Stimulated activated CD4-positive, alpha-beta T cell treated with anti-CD3 and anti-CD28 coated beads, TNF-alpha, amount 100 ng/mL, for 4 hours (primary cell): Measurements from ENCODE around the gene PPP4R1.
"Not testable (repeated sequence)": the region's sequence is repeated elsewhere in the genome, so short reads cannot be mapped to it uniquely, and the experiment has no call there.

Source experiments
- DNase-seq, 3 experiments: peaks; one replicate each; pipeline ENCODE4 v3.0.0-alpha.2; 2020; ENCODE audit warnings: low read depth in 3 of 3

Gene PPP4R1

DNA sequence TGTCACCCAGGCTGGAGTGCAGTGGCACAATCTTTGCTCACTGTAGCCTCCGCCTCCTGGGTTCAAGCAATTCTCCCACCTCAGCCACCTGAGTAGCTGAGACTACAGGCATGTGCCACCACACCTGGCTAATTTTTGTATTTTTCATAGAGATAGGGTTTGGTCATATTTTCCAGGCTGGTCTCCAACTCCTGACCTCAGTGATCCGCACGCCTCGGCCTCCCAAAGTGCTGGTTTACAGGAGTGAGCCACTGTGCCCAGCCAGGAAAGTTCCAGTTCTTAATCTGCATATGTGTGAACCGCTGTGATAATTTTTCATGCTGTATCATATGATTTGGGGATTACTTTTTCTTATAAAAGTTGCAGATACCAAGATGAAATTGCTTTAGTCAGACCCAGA, 14.6 kb upstream of the PPP4R1 start:
- DNase-seq = no peak

DNA sequence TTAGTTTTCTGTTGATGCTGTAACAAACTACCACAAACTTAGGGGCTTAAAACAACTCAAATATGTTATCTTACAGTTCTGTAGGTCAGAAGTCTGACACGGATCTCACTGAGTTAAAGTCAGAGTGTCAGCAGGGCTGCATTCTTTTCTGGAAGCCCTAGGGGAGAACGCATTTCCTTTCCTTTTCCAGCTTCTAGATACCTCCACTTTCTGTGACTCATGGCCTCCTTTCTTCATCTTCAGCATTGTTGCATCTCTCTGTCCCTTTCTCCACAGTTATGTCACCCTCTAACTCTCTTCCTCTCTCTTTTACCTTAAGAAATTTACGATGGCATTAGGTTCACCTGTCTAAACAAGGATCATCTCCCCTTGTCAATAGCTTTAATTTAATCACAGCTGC, 13.3 kb upstream of the PPP4R1 start:
- DNase-seq = no peak

DNA sequence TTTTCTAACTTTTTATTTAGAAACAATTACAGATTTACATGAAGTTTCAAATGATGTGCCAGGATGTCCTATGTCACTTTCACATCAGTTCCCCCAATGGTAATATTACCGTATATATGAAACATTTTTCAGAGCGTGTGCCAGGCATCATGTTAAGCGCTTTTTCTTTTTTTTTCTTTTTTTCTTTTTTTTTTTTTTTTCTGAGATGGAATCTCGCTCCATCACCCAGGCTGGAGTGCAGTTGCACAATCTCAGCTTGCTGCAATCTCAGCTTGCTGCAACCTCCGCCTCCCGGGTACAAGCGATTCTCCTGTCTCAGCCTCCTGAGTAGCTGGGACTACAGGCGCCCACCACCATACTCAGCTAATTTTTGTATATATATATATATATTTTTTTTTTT, 5.6 kb upstream of the PPP4R1 start:
- DNase-seq = no peak

DNA sequence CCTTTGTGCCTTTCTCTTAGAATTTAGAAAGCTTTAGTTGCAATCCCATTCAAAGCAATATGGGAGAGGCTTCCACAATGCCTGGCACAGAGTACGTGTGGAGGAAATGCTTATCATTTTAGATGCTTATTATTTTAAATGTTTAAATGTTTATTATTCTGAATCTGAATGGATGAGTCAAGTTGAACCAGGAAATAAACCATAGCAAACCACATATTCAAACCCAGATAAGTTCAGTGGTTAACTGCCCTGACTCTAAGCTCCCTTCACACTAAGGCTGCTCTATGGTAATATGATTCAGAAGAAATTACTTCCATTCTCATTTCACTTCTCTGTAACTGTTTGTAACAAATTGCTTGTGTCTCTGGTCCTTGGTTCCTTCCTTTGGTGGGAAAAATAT, 5.2 kb upstream of the PPP4R1 start:
- no peak for DNase-seq

GRCh38 chr18:9619056-9619455, 4.7 kb upstream of the PPP4R1 start:
- DNase-seq = no peak

DNA sequence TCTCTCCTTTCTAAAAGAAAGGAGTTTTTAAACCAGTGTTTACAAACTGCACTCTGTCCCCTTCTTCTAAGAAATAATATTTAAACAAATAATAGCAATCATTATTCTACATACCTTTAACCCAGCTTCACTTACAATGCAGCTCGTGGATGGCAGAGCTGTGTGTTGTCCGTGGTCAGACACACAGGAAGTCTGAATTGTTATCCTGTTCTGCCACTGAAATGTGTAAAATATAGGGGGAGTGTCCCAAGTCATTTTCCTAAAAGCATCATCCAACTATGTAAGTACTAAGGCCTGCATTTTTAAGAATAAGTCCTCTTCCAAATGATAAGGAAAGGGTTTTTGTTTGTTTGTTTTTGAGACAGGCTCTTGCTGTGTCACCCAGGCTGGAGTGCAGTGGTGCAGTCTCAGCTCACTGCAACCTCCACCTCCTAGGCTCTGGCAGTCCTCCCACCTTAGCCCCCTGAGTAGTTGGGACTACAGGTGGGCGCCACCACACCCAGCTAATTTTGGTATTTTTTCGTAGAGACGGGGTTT, 2.7 kb upstream of the PPP4R1 start:
- no peak for DNase-seq

DNA sequence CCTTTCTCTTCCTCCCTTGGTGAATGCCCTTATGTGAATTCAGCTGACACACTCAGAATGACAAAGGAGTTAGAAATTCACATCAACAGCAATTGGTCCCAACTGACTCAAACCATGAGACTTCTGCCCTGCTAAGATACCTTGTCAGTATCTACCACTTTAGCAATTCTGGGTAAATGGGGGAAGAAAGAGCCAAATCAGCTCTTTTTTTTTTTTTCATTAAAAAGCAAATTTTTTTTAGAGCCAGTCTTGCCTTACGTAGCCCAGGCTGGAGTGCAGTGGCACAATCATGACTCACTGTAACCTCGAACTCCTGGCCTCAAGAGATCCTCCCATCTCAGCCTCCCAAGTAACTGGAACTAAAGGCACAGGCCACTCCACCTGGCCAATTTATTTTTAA, 1.7 kb upstream of the PPP4R1 start:
- DNase-seq = no peak

GRCh38 chr18:9615280-9615797, 980 bp upstream of the PPP4R1 start:
- no peak for DNase-seq

- peak; percentile 2 to 22 (median 13) for DNase-seq
Observed at GRCh38 chr18:9613550-9614400, 584 bp downstream of the PPP4R1 start.

DNA sequence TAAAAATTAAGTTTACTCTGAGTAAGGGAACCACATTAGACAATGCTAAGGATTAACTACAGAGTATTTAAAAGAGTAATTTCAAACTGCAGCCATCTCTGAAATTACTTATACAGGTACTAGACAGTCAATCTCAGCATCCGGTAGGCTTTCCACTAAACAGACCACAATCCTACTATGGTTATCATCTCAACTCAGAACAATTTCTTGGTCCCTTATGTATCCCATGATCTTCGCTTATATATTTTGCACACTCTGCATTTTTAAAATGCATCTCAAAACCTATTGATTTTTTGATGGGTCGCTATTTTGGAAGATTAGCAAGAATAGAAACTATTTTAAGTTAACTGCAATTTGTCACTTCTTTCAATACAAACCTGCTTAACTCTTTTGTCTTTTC, 1.4 kb downstream of the PPP4R1 start:
- no peak for DNase-seq

DNA sequence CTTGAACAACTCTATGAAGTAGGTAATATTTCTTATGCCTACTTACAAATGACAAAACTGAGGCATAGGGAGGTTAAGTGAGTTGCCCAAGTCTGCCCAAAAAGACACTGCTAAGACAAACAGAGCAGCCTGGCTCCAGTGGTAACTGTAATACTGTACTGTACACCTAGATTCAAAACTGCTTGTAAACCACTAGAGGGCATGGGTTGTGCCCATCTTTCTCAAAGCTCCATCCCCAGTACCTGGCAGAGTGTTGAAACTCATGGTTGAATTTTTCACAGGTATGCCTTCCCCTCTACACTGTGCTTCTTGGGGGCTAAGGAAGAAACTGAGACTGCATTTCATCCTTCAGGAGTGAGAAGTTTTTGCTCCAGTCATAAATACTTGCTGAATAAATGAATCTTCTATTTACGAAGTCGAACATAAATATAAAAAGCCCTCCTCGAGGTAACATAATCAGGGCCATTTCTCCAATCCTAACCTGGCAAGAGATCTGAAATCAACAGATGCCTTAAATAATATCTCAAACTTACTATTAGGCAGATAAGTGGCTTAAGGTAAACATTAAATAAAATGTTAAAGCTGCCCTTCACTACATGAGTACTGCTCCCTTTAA, 2.0 kb downstream of the PPP4R1 start:
- DNase-seq = peak in 1 of 3 experiments; percentile 16

DNA sequence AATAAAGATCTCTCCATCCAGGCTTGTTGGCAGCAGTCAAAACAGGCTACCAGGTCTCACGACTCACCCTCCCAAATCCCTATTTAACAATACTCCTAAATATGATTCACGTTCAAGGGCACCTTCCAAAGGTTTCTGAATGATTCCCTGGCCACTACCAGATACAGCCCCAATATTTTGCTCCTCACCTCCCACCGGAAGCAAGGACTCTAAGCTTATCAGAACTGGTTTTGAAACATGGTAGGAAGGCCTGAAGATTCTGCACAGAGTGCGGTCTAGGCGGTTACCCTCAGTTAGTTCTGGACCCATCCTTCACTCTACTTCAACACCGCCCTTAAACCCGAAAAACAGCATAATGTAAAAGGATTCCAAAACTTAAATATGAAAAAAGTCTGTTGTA, 5.2 kb downstream of the PPP4R1 start:
- DNase-seq = no peak

DNA sequence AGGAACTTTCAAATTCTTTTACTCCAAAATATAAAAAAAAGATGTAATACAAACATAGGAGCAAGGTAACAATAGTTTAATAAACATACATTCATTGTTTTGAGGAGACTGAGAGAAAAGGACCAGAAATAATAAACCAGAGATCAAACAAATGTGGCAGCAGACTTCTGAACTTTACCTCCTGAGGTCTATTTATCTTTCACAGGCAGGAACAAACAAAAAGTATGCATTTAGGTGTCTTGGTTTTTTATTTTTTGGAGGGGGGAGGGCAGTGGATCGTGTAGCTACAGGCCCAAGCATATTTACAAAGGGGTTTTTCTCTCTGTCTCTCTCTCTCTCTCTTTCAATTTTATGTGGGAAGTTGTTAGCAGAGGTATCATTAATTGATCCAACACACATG, 5.6 kb downstream of the PPP4R1 start:
- no peak for DNase-seq

- DNase-seq = no peak
Observed at GRCh38 chr18:9608298-9608697, 6.1 kb downstream of the PPP4R1 start.

DNA sequence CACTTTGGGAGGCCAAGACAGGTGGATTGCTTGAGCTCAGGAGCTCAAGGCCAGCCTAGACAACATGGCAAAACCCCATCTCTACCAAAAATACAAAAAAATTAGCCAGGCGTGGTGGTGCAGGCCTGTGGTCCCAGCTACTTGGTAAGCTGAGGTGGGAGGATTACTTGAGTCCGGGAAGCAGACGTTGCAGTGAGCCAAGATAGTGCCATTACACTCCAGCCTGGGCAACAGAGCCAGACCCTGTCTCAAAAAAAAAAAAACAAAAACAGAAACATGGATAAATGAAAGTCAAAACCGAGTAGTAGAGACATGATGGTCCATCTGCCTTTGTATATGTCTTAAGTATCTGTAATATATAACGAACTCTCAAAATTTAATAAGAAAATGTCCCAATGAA, 7.2 kb downstream of the PPP4R1 start:
- DNase-seq = not testable (repeated sequence)

GRCh38 chr18:9606039-9606438, 8.3 kb downstream of the PPP4R1 start:
- no peak for DNase-seq

GRCh38 chr18:9604348-9604747, 10.0 kb downstream of the PPP4R1 start:
- no peak for DNase-seq

GRCh38 chr18:9599328-9599727, 15.0 kb downstream of the PPP4R1 start:
- DNase-seq = no peak

GRCh38 chr18:9597609-9598008, 16.8 kb downstream of the PPP4R1 start:
- no peak for DNase-seq

DNA sequence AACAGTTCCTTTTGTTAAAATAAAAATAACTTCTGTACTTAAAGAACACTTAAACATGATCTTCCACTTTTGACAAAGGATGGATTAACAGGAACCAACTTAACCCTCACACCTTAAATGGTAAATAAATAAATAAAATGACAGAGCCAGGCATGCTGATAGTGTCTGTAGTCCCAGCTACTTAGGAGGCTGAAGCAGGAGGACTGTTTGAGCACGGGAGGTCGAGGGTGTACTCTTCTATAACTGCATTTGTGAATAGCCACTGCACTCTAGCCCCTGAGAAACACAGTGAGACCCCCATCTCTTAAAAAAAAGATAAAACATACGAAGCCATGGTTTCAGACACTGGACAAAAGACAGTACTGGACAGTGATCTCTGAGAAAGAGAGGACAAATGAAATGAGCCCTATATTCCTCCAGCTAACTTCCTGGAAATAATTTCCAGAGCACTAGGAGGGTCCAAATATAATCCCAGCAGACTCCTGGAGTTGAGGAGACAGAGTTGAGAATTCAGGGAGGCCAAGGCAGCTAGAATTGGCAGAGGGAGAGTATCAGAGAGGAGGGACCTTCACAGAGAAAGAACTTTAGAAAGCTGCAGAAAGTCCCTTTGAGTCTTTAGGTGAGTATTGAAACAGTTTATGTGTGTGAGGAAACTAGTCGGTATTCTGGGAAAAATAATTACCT, 17.4 kb downstream of the PPP4R1 start:
- DNase-seq = no peak

DNA sequence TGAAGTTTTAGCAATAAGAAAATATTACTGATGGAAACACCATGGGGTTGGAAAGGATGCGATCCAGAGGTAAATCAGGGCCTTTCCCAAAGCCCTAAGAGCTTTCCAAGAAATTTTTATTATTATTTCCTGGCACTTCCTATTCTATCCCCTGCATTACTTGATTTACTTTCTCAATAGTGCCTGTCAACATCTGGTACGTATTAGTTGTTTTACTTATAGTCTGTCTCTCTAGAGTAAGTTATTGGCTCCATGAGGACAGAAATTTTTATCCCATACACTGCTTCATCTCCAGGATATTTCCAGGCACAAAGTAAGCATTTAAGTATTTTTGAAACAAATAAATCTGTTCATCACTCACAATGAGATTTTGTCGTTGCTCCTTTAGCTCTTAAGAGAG, 18.1 kb downstream of the PPP4R1 start:
- no peak for DNase-seq

DNA sequence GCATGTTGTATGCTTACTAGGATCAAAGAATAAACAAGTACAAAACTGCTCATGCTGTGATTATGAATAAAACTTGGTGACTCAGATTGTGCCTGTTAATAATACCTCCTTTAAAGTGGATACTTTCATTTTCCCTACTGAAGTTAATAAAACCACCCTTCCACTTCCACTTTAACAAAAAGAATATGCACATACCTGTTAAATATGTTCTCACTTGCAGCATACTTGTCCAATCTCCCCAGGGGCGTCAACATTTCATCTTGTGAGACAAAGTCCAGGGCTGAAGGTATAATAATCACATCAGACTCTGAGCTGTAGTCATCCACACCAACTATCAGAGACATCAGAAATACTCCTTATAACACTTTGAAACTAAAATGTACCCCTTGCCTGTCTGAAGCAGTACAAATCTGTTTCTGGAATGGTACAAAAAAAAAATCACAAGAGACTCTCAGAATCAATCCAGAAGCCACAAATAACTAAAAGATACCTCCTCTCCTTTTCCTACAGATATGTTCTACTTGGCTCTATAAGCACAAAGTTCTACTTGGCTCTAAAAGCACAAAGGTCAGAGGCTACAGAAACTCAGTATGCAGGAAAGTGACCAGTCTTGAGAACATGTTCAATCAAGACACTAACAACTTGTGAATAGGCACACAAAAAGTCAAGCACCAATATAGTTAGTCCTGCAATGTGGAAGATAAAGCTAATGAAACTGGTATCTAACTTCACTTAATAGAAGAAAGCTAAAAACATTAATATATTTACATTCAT, 19.3 kb downstream of the PPP4R1 start:
- no peak for DNase-seq
